Stimulated activated CD8-positive, alpha-beta memory T cell treated with anti-CD3 and anti-CD28 coated beads, Interleukin-12 subunit alpha, Interleukin-12 subunit beta, amount 100 ng/mL, for 24 hours (primary cell): ENCODE data around the gene IRX2.

Experiments used
- DNase-seq: peaks from one replicate; pipeline ENCODE4 v3.0.0-alpha.2; 2020; ENCODE audit errors: extremely low read depth

Gene IRX2

GRCh38 chr5:2718115-2718514 is 33.4 kb downstream of the IRX2 start:
- no peak for DNase-seq

- DNase-seq, result no peak
These were observed 35.6 kb downstream of the IRX2 start for GRCh38 chr5:2715856-2716255.

- no peak for DNase-seq
These were observed 36.7 kb downstream of the IRX2 start for GRCh38 chr5:2714805-2715204.

- DNase-seq, result no peak
These were observed 37.5 kb downstream of the IRX2 start for GRCh38 chr5:2714026-2714425.

- no peak for DNase-seq
These were observed 39.7 kb downstream of the IRX2 start for GRCh38 chr5:2711446-2712425.

- no peak for DNase-seq
These were observed 40.6 kb downstream of the IRX2 start for GRCh38 chr5:2710910-2711309.

- no peak for DNase-seq
These were observed 41.3 kb downstream of the IRX2 start for GRCh38 chr5:2709976-2710689.

- no peak for DNase-seq
These were observed 42.7 kb downstream of the IRX2 start for GRCh38 chr5:2708751-2709150.

- DNase-seq, result no peak
These were observed 43.3 kb downstream of the IRX2 start for GRCh38 chr5:2708132-2708531.

- DNase-seq, result no peak
These were observed 45.6 kb downstream of the IRX2 start for GRCh38 chr5:2705861-2706260.

GRCh38 chr5:2704806-2705645 is 46.5 kb downstream of the IRX2 start:
- no peak for DNase-seq

- no peak for DNase-seq
These were observed 47.4 kb downstream of the IRX2 start for GRCh38 chr5:2704111-2704510.

GRCh38 chr5:2703615-2704014 is 47.9 kb downstream of the IRX2 start:
- no peak for DNase-seq

- no peak for DNase-seq
These were observed 48.4 kb downstream of the IRX2 start for GRCh38 chr5:2703041-2703440.

GRCh38 chr5:2702096-2702879 is 49.2 kb downstream of the IRX2 start:
- DNase-seq, result no peak

- no peak for DNase-seq
These were observed 49.9 kb downstream of the IRX2 start for GRCh38 chr5:2701592-2701991.

- DNase-seq, result no peak
These were observed 50.6 kb downstream of the IRX2 start for GRCh38 chr5:2700876-2701275.

GRCh38 chr5:2699686-2700085 is 51.8 kb downstream of the IRX2 start:
- DNase-seq, result no peak

- no peak for DNase-seq
These were observed 52.2 kb downstream of the IRX2 start for GRCh38 chr5:2699231-2699630.

- no peak for DNase-seq
These were observed 52.9 kb downstream of the IRX2 start for GRCh38 chr5:2698581-2698980.
